NCI-H510A (cell line): Measurements from ENCODE around the gene SLC2A2.
"Not testable (repeated sequence)": the region's sequence is repeated elsewhere in the genome, so short reads cannot be mapped to it uniquely, and the experiment has no call there.

Source experiments
- DNase-seq: peaks from one replicate; lab custom pipeline; 2025; lab: John Stamatoyannopoulos, UW

The SLC2A2 gene

DNA sequence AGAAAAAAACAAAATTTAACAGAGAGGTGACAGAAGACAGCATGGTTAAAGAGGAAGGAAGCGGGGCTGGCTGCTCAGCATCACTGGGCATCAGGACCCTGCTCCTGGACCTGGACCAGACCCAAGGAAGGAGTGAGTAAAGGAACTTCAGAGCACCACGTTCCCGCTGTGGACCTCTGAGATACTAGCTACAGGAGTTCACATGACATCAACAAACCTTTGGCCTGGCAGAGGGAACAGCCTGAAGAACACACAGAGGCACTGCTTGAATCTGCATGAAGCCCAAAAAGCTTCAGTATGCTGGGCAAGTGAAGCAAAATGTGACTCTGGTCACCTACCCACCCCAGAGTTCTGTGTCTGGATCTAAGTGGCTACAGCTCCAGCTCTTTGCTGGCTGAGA is 38.1 kb downstream of the SLC2A2 start:
- no peak for DNase-seq

DNA sequence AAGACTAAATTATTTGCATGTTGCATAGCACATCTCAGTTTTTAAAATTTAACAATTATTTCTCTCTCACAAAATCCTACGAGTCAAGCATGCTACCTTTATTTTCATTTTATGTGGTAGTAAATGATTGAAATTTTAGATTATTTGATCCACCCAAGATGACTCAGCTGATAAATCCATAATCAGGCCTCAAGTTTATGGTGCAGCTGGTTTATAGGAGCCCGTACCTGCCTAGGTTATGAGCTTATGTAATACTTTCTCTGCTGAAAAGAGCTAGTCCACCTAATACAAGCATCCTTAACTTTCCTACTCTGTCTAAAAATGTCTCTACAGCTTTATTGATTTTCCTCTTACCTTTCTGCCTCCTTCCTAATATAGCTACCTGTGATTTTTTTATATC is 41.2 kb downstream of the SLC2A2 start:
- no peak for DNase-seq

- no peak for DNase-seq
These were observed 43.8 kb downstream of the SLC2A2 start for GRCh38 chr3:170982733-170983132.

- DNase-seq, result no peak
These were observed 46.1 kb downstream of the SLC2A2 start for GRCh38 chr3:170980399-170980798.

DNA sequence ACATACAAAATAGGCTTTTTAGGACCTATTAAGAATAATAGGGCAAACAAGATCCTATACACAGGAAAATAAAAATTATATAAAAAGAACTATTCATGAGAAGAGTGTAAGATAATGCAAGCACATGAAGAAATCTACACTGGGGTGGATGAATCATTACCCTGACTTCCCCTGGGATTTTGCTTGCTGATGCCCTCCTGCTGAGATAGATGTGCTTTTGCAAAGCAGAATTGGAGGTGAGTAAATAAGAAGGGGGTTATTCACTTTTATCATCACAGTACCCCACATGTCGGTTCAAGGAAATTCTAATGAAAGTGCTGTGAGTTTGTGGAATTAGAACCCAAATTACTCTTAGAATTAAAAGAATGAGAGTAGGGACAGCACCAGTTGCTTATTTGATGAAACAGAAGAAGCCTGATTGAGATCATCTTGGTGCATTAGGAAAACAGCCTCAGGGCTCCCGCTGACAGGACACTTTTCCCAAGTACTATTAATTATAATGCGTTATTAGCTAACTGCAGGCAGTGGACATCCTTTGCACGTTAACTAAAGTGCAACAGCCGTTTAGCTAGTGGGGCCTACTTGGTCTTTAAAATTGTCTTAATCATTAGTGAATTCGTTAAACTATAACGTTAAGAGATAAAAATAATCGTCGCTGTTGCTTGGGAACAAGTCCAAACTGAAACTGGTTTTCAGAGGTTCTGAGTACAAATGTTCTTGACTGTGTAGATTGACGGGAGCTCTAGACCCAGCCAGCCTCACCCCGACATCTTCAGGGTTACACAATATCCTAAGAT is 48.4 kb downstream of the SLC2A2 start:
- no peak for DNase-seq

DNA sequence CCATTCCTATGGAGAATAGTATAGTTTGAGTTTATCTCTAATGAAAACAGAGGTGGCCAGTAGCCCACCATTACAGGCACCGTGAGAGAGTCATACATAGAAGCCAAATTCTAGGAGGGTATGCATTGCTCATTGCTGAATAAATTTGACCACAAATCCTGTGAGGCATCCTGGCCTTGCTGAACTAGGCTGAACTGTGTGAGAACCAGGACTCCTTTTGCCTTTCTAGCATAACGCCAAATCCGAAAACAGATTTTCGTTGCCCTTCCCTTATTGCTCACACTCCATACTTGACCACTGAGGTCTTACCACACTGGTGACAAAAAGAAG is 50.4 kb downstream of the SLC2A2 start:
- no peak for DNase-seq

DNA sequence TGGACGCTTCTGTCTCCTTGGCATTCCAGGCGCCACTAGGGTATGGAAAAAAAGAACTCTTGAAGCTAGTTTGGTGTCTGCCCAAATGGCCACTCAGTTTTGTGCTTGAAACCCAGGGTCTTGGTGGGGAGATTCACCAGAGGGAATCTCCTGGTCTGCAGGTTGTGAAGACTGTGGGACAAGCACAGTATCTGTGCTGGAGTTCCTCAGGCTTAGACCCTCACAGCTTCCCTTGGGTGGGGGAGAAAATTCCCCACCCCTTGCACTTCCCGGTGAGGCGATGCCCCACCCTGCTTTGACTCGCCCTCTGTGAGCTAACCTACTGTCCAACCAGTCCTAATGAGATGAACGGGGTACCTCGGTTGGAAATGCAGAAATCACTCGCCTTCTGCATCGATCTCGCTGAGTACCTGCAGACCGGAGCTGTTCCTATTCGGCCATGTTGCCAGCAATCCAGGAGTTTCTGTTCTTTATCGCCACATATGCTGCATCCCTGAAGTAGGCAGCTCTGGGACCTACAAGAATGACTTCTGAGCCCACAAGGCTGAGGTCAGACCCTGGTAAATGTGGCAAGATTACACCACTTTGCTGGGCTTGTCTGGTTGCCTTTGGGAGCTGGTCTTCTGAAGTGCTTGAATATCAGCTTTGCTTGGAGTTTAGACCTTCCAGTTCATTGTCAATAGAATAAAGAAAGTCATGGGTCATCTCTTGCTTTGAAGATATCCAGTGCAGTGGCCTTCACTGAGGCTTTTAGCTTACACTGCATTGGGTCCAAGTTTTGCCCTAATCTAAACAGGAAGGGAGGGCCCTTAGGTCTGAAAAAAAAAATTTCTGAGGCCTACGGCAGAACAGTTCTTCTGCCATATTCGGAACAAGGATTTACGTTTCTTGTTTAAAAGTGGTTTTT is 51.0 kb downstream of the SLC2A2 start:
- DNase-seq, result no peak

GRCh38 chr3:170974872-170975271 is 51.6 kb downstream of the SLC2A2 start:
- no peak for DNase-seq

GRCh38 chr3:170972917-170973316 is 53.6 kb downstream of the SLC2A2 start:
- DNase-seq, result not testable (repeated sequence)

DNA sequence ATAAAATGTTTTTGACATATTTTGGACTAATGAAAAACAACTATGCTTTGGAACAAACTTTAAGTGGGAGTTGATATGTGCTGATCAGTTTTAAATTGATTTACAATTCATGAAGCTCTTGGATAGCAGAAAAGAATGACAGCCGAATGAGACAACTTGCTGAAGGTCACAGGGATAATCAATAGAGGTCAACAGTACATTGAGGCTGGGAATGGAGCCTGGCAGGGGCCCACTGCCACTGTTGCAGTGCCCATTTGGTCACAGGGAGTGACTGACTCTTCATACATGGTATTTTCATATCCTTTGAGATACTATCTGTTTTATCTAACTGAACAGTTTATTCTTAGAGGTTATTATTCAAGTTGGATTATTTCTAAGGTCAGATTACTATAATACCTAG is 59.4 kb downstream of the SLC2A2 start:
- no peak for DNase-seq

DNA sequence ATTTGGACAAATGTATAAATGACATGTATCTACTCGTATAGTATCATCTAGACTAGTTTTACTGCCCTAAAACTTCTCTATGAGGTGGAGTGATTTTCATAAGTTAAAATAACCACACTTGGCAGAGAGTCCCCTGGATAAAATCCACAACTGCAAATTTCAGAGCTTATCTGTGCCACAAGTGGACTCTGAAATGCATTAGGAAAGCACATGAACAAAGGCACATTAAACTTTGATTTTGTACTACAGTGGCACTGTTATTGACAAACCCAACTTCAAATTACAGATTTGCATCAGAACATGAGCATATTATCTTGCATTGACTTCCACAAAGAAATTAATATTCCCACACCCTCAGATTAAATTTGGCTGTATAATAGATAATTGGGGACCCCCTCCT is 60.0 kb downstream of the SLC2A2 start:
- DNase-seq, result no peak

DNA sequence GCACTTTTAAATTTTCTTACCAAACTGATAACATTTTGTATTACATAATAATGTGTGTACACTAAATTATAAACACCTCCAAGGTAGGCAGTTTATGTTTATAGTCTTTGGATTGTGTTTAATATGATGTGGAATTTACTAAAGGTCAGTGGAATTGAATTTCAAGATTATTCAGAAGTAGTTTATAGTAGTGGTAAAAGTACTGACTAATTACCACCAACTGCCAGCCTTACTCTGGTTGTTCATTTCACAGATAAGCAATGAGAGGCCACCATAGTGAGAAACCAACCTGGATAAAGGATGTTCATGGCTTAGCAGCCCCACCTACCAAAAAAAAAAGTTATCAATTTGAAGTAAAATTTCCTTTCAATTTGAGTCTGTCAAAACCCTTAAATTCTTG is 64.1 kb downstream of the SLC2A2 start:
- no peak for DNase-seq

DNA sequence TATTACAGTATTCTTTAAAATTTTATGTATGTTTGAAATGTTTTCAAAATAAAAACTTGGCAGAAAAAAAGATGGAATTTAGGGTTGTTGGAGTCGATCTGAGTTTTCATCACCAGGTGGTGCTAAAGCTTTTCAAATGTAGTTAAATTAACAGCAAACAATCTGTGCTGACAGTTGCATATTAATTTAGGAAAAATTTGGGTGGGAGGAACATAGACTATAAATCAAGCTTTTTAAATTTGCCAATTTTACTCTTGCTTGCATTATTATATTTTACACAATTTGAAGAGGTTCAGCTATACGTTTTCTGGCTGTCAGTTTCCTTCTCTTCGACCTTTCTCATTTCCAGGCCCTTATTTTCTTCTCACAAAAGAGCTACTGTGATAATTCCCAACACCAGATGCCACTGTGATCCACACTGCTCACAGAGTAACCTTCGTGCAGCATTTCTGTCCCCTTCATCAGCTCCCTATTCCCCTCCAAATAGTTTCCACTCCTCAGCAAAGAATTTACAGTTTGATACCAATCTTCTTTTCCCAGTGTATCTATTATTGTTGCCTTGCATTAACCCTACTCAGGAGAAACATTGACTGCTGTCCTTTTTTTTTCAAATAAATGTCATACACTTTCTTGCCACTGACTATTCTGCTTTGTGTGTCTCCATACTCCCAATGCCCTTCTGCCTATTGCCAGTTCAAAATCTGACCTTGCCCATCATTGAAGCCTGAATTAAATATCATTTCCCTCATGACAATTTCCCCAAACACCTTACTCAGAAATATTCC is 64.7 kb downstream of the SLC2A2 start:
- no peak for DNase-seq

- DNase-seq, result no peak
These were observed 67.1 kb downstream of the SLC2A2 start for GRCh38 chr3:170959457-170959856.

DNA sequence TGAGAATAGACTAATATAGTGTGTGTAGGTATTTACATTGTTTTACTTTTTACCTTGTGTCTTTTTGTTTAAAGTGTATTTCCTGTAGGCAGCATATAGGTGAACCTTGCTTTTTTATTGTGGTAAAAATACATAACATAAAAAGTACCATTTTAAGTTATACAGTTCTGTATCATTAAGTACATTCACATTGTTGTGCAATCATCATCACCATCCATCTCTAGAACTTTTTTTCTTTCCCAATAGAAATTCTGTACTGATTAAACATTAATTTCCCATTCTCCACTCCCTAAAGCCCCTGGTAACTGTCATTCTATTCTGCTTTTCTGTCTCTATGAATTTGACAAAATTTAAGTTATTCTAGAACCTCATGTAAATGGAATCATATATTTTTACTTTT is 69.9 kb downstream of the SLC2A2 start:
- no peak for DNase-seq

GRCh38 chr3:170953736-170954135 is 72.8 kb downstream of the SLC2A2 start:
- no peak for DNase-seq

DNA sequence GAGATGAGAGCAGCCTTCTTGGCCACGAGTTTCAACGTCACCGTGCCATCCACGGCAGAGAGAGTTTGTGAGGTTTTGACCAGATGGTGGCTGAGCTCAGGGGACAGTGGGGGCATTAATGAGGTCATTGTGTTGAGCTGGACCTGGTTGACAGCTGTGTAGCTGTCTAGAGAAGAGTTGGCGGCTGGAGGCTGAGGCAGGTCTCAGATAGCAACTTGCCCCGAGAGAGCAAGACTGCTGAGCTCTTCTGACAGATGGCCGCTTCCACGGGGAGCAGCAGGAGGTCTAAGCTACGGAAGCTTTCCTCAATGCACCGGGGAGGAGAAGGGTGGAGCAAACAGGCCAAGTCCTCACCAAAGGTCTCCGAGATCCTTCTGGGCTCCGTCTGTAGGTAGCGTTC is 73.3 kb downstream of the SLC2A2 start:
- DNase-seq, result no peak

GRCh38 chr3:170949211-170949610 is 77.3 kb downstream of the SLC2A2 start:
- DNase-seq, result no peak

DNA sequence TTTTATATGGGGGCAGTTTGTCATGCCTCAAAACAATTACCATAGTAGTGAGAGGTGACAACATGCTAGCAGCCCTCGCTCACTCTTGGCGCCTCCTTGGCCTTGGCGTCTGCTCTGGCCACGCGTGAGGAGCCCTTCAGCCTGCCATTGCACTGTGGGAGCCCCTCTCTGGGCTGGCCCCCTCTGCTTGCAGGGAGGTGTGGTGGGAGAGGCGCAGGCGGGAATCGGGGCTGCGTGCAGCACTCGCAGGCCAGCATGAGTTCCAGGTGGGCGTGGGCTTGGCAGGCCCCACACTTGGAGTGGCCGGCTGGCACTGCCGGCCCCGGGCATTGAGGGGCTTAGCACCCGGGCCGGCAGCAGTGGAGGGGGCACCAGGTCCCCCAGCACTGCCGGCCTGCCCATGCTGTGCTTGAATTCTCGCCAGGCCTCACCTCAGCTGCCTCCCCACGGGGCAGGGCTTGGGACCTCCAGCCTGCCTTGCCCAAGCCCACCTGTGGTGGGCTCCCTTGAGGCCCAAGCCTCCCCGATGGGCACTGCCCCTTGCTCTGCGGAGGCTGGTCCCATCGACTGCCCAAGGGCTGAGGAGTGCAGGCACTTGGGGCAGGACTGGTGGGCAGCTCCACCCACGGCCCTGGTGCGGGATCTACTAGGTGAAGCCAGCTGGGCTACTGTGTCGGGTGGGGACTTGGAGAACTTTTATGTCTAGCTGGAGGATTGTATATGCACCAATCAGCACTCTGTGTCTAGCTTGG is 79.3 kb downstream of the SLC2A2 start:
- no peak for DNase-seq
